HepG2 (cell line): ENCODE data around the gene CLRN2. TPM values are rescaled to one million over a fixed set of nuclear protein-coding genes. Genes with fewer than 3 reads are reported as not detected.

Experiments used
- ESRRA ChIP-seq: sonication (generic); formaldehyde crosslinking; IDR thresholded peaks from 2 replicates; pipeline ENCODE4 v1.5.1; 2020; ENCODE audit warnings: mild to moderate bottlenecking, low read depth, missing genetic modification reagents
- NKX3-1 ChIP-seq: sonication (generic); formaldehyde crosslinking; IDR thresholded peaks from 2 replicates; pipeline ENCODE4 v1.5.0; 2020; ENCODE audit warnings: missing genetic modification reagents
- SALL2 ChIP-seq: sonication (generic); formaldehyde crosslinking; IDR thresholded peaks from 2 replicates; pipeline ENCODE4 v1.8.1; 2023; ENCODE audit warnings: mild to moderate bottlenecking, missing genetic modification reagents, inconsistent platforms
- SMARCC2 ChIP-seq: fragments of 450-650 bp; IDR thresholded peaks from 2 replicates; pipeline ENCODE4 v1.6.1; 2017; ENCODE audit warnings: antibody characterized with exemption, mild to moderate bottlenecking
- SPEN ChIP-seq: sonication (generic); formaldehyde crosslinking; IDR thresholded peaks from 2 replicates; pipeline ENCODE4 v1.5.1; 2020; ENCODE audit warnings: low read depth, mild to moderate bottlenecking, missing genetic modification reagents
- TBX3 ChIP-seq: fragments of 450-650 bp; IDR thresholded peaks from 2 replicates; pipeline ENCODE4 v1.6.1; 2017; ENCODE audit warnings: antibody characterized with exemption, mild to moderate bottlenecking, inconsistent platforms, borderline replicate concordance
- TCF12 ChIP-seq, 2 experiments: fragments of 450-650 bp in 1 of 2; sonication (generic) in 1 of 2; formaldehyde crosslinking in 1 of 2; IDR thresholded peaks; 2 replicates each; pipeline versions ENCODE4 v1.6.1 to v1.8.0; 2017 to 2022; ENCODE audit warnings: antibody characterized with exemption in 1 of 2, mild to moderate bottlenecking in 1 of 2, missing genetic modification reagents in 1 of 2, moderate library complexity in 1 of 2
- ZFP37 ChIP-seq: sonication (generic); formaldehyde crosslinking; IDR thresholded peaks from 2 replicates; pipeline ENCODE4 v1.4.0; 2020; ENCODE audit warnings: missing genetic modification reagents, borderline replicate concordance
- polyA plus RNA-seq, 8 experiments: library from polyadenylated mRNA; depleted of rRNA in 3 of 8; stranded (reverse) in 7 of 8; unstranded in 1 of 8; fragments of >200 nt; fragmentation: Illumina TruSeq in 4 of 8; extraction: Trizol in 4 of 8; gene quantifications; 2 replicates each; pipeline versions ENCODE4 v1.2.1 to v1.2.3, GENCODE V29; 2011 to 2016; ENCODE audit warnings: low read depth in 4 of 8, missing spikeins in 1 of 8, mixed read lengths in 1 of 8; ENCODE audit not compliant: insufficient read depth in 1 of 8
- total RNA-seq, 5 experiments: library from RNA; depleted of rRNA; stranded (reverse); fragments of >200 nt; fragmentation: Illumina TruSeq; extraction: Trizol; gene quantifications; 2 replicates each; pipeline ENCODE4 v1.2.3, GENCODE V29; 2016; ENCODE audit warnings: low read depth in 1 of 5
- TF ChIP-seq, protein P1 (sequence below): sonication (generic); formaldehyde crosslinking; IDR thresholded peaks from 2 replicates; pipeline ENCODE4 v1.4.0; 2020; ENCODE audit warnings: mild to moderate bottlenecking, missing genetic modification reagents
- TF ChIP-seq, protein P2 (sequence below): sonication (generic); formaldehyde crosslinking; IDR thresholded peaks from 2 replicates; pipeline ENCODE4 v1.4.0; 2020; ENCODE audit warnings: missing genetic modification reagents, borderline replicate concordance
- TF ChIP-seq, protein P3 (sequence below): sonication (generic); formaldehyde crosslinking; IDR thresholded peaks from 2 replicates; pipeline ENCODE4 v1.4.0; 2020; ENCODE audit warnings: missing genetic modification reagents
- TF ChIP-seq, protein P4 (sequence below): sonication (generic); formaldehyde crosslinking; IDR thresholded peaks from 2 replicates; pipeline ENCODE4 v1.4.0; 2020; ENCODE audit warnings: missing genetic modification reagents, low read depth, mild to moderate bottlenecking, borderline replicate concordance
- TF ChIP-seq, protein P5 (sequence below): sonication (generic); formaldehyde crosslinking; conservative IDR thresholded peaks from 2 replicates; pipeline ENCODE4 v1.4.0; 2020; ENCODE audit warnings: missing genetic modification reagents
- TF ChIP-seq, protein P6 (sequence below): sonication (generic); formaldehyde crosslinking; IDR thresholded peaks from 2 replicates; pipeline ENCODE4 v1.5.1; 2020; ENCODE audit warnings: mild to moderate bottlenecking, missing genetic modification reagents, borderline replicate concordance

Gene CLRN2
- total and polyA plus RNA-seq, 2 of the 13 experiments (the other 11 are each of a cell fraction or from before 2014, with no cell fraction given) = not detected

DNA sequence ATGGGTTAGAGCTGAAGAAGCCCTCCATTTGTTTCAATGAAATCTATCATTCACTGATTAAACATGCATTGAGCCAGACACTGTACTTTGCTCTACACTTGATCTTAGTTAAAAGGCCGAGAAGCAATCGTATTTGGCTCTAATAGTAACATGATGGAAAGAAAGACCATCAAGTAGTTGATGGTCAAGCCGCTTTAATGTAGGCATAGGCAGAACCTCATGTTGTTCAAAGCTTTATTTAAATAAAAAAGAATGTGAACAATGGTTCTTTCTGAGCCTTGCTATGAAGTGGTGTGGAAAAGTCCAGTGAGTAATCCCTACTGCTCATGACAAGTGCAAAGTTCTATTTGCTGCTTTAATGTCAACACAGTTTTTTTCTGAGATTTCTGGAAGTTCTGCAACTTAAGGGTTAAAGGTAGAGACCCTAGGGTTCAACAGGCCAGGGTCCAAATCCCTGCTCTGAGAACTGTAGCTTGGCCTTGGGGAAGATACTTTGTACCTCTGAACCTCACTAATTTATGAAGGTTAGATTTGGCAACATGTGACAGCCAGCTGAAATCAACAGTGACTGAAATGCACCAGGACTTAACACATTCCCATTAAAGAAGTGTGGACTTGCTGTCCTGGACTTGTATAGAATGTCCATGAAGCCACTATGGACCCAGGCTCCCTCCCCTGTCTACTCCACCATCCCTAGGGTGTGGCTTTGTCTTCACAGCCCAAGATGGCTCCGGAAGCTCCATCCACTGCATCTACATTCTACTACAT is 44.2 kb downstream of the CLRN2 start (continued):
- TF ChIP-seq, protein P1, sequence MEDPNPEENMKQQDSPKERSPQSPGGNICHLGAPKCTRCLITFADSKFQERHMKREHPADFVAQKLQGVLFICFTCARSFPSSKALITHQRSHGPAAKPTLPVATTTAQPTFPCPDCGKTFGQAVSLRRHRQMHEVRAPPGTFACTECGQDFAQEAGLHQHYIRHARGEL (CRISPR knock-in tag) = no peak
- TF ChIP-seq ESRRA = peak; percentile 98
- peak; percentile 63; the same call in 1 of the 2 replicates for TF ChIP-seq SALL2
- TF ChIP-seq, protein P2, sequence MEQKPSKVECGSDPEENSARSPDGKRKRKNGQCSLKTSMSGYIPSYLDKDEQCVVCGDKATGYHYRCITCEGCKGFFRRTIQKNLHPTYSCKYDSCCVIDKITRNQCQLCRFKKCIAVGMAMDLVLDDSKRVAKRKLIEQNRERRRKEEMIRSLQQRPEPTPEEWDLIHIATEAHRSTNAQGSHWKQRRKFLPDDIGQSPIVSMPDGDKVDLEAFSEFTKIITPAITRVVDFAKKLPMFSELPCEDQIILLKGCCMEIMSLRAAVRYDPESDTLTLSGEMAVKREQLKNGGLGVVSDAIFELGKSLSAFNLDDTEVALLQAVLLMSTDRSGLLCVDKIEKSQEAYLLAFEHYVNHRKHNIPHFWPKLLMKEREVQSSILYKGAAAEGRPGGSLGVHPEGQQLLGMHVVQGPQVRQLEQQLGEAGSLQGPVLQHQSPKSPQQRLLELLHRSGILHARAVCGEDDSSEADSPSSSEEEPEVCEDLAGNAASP = peak; percentile 67; the same call in 1 of the 2 replicates
- peak; percentile 37; the same call in 1 of the 2 replicates for TF ChIP-seq SMARCC2
- 0 out of 2 replicates have a peak, but pooled peaks have one; percentile 61 for TF ChIP-seq ZFP37
- TF ChIP-seq, protein P3, sequence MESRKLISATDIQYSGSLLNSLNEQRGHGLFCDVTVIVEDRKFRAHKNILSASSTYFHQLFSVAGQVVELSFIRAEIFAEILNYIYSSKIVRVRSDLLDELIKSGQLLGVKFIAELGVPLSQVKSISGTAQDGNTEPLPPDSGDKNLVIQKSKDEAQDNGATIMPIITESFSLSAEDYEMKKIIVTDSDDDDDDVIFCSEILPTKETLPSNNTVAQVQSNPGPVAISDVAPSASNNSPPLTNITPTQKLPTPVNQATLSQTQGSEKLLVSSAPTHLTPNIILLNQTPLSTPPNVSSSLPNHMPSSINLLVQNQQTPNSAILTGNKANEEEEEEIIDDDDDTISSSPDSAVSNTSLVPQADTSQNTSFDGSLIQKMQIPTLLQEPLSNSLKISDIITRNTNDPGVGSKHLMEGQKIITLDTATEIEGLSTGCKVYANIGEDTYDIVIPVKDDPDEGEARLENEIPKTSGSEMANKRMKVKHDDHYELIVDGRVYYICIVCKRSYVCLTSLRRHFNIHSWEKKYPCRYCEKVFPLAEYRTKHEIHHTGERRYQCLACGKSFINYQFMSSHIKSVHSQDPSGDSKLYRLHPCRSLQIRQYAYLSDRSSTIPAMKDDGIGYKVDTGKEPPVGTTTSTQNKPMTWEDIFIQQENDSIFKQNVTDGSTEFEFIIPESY = peak; percentile 56; the same call in 1 of the 2 replicates
- TF ChIP-seq NKX3-1 (CRISPR knock-in tag) = 0 out of 2 replicates have a peak, but pooled peaks have one; percentile 71
- TF ChIP-seq TBX3 = peak; percentile 81; the same call in 1 of the 2 replicates
- TF ChIP-seq SPEN (CRISPR knock-in tag) = peak; percentile 72; the same call in 1 of the 2 replicates
- TF ChIP-seq, protein P4, sequence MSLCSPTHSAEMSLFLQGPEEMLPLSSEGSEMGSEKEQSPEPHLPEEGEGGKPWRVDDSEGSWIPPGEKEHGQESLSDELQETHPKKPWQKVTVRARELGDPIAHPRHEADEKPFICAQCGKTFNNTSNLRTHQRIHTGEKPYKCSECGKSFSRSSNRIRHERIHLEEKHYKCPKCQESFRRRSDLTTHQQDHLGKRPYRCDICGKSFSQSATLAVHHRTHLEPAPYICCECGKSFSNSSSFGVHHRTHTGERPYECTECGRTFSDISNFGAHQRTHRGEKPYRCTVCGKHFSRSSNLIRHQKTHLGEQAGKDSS (CRISPR knock-in tag) = peak; percentile 55; the same call in 1 of the 2 replicates
- TF ChIP-seq, protein P5, sequence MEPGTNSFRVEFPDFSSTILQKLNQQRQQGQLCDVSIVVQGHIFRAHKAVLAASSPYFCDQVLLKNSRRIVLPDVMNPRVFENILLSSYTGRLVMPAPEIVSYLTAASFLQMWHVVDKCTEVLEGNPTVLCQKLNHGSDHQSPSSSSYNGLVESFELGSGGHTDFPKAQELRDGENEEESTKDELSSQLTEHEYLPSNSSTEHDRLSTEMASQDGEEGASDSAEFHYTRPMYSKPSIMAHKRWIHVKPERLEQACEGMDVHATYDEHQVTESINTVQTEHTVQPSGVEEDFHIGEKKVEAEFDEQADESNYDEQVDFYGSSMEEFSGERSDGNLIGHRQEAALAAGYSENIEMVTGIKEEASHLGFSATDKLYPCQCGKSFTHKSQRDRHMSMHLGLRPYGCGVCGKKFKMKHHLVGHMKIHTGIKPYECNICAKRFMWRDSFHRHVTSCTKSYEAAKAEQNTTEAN = peak; percentile 91
- TF ChIP-seq, protein P6, sequence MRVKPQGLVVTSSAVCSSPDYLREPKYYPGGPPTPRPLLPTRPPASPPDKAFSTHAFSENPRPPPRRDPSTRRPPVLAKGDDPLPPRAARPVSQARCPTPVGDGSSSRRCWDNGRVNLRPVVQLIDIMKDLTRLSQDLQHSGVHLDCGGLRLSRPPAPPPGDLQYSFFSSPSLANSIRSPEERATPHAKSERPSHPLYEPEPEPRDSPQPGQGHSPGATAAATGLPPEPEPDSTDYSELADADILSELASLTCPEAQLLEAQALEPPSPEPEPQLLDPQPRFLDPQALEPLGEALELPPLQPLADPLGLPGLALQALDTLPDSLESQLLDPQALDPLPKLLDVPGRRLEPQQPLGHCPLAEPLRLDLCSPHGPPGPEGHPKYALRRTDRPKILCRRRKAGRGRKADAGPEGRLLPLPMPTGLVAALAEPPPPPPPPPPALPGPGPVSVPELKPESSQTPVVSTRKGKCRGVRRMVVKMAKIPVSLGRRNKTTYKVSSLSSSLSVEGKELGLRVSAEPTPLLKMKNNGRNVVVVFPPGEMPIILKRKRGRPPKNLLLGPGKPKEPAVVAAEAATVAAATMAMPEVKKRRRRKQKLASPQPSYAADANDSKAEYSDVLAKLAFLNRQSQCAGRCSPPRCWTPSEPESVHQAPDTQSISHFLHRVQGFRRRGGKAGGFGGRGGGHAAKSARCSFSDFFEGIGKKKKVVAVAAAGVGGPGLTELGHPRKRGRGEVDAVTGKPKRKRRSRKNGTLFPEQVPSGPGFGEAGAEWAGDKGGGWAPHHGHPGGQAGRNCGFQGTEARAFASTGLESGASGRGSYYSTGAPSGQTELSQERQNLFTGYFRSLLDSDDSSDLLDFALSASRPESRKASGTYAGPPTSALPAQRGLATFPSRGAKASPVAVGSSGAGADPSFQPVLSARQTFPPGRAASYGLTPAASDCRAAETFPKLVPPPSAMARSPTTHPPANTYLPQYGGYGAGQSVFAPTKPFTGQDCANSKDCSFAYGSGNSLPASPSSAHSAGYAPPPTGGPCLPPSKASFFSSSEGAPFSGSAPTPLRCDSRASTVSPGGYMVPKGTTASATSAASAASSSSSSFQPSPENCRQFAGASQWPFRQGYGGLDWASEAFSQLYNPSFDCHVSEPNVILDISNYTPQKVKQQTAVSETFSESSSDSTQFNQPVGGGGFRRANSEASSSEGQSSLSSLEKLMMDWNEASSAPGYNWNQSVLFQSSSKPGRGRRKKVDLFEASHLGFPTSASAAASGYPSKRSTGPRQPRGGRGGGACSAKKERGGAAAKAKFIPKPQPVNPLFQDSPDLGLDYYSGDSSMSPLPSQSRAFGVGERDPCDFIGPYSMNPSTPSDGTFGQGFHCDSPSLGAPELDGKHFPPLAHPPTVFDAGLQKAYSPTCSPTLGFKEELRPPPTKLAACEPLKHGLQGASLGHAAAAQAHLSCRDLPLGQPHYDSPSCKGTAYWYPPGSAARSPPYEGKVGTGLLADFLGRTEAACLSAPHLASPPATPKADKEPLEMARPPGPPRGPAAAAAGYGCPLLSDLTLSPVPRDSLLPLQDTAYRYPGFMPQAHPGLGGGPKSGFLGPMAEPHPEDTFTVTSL (CRISPR knock-in tag) = peak; percentile 96; the same call in 1 of the 2 replicates
- no peak for TF ChIP-seq TCF12 (IDR thresholded peaks at IDR 0.05)
- TF ChIP-seq TCF12 (CRISPR knock-in tag; IDR thresholded peaks at IDR 0.05) = peak; percentile 95
